NOMO-1 treated with dmso at 0.1 percent for 144 hours (cell line): ENCODE results near the gene DEPP1.

ENCODE experiments used
- DNase-seq: peaks from one replicate; lab custom pipeline; 2025; ENCODE audit not compliant: unreplicated experiment; lab: John Stamatoyannopoulos, UW

The DEPP1 gene

GRCh38 chr10:44968091-44968490 is 10.5 kb downstream of the DEPP1 start:
- peak; percentile 97 for DNase-seq

- no peak for DNase-seq
Observed at GRCh38 chr10:44967616-44968015, 11.0 kb downstream of the DEPP1 start.

- no peak for DNase-seq
Observed at GRCh38 chr10:44966816-44967509, 11.6 kb downstream of the DEPP1 start.

- no peak for DNase-seq
Observed at GRCh38 chr10:44966129-44966815, 12.3 kb downstream of the DEPP1 start.

- no peak for DNase-seq
Observed at GRCh38 chr10:44965651-44966097, 12.9 kb downstream of the DEPP1 start.

- DNase-seq, result no peak
Observed at GRCh38 chr10:44965104-44965503, 13.5 kb downstream of the DEPP1 start.

- DNase-seq, result no peak
Observed at GRCh38 chr10:44963772-44964633, 14.6 kb downstream of the DEPP1 start.

DNA sequence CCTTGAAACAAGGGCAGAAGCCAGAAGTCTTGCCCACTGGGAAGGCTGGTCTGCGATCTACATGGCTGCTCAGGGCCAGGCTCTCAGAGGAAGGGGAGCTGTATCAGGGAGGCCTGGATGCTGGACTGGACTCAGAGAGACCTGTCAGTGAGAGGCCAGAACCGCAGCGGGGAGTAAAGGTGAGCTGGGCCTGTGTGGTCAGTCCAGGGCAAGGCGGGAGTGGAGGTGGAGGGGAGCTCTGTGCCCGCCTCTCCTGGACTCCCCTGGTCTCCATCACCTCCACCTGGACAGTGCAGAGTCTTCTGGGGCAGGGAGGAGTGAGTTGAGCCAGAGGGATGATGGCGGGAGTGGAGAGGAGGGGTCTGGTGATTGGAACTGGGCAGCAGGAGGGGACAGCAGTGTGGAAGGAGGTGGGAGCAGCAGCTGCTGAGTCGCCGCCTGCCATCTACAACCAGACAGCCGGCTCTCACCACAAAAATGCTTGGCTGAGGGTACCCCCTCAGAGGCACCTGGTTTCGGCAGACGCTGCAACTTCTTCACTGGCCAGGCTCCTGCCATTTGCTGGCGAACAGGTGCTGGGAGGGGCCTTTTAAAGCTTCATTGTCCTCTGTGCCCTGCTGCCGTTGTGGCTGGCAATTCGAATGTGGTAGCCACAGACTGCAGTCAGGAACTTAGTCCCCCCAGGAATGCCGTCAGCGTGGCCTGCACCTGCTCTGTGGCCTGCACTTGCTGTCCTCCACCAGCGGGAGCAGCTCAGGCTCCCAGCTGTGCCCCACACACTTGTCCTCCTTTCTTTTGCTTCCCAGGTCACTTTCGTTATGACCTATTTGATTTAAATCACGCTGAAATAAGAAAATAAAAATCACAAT is 15.5 kb downstream of the DEPP1 start:
- DNase-seq, result no peak

- no peak for DNase-seq
Observed at GRCh38 chr10:44961931-44962750, 16.5 kb downstream of the DEPP1 start.

DNA sequence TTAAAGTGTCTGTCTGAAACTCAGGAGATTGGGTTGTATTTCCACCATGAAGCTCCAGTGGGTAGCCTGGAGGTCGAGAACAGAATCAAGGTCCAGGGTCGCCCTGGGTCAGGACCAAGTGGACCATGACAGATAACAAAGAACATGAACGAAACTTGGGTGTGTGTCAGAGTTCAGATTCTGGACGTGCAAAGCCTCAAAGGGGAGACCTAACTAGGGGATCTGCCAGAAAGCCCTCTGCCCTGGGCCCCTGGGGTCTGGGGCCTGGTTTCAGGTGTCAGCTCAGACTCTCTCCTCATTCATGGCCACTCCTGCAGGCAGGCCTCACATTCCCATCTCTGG is 17.4 kb downstream of the DEPP1 start:
- no peak for DNase-seq

GRCh38 chr10:44960482-44961229 is 18.0 kb downstream of the DEPP1 start:
- peak; percentile 34 for DNase-seq

- no peak for DNase-seq
Observed at GRCh38 chr10:44960088-44960460, 18.5 kb downstream of the DEPP1 start.

GRCh38 chr10:44959247-44960087 is 19.1 kb downstream of the DEPP1 start, which contains the start of gene RASSF4:
Gene RASSF4 (plus strand): TSS chr10:44959802. CDS start chr10:44970203, 10,401 bp downstream.
- DNase-seq, result peak; percentile 84

DNA sequence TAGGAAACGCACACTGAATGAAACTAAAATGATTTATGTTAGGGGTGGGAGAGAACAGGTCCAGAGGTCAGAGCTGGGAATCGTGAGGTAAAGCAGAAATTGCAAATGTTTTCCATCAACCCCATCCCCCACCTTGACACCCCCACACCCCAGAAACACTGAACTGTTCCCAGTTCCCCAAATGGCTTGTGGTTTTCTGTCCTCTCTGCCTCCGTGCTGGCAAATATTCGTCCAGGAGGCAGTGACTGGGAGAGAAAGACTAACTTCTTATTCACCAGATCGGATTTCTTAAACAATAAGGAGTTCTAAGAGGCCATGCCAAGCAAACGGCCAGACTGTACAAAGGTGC is 19.7 kb downstream of the DEPP1 start:
- no peak for DNase-seq

DNA sequence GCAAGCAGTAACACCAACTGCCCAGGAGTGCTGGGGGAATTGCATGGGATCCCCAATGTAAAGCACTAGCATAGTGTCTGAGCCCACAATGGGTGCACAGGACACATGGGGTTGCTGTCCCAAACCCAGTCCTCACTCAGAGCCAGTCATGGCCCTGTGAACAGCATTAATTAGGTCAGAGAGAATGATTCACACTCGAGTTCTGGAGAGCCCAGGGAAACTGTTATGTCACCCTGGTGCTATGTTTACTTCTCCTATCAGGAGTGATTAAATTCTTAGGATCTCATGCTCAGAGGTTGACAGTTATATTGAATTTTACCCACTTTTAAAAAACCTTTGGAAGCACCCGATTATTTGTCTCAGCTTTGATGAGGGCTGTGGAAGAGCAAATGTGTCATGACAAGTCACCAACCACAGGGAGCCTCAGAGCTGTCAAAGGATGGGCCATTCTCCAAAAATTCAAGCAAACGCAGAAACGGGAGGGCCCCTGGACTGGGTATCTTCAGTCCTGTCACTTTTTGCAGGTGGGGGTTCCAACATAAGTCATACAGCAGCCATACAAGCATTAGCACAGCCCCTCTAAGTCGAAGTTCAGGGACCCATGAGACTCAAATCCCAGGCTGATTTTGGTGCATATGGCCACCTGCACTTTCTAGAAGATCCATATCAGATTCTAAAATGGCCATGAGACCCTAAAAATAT is 20.3 kb downstream of the DEPP1 start:
- no peak for DNase-seq

DNA sequence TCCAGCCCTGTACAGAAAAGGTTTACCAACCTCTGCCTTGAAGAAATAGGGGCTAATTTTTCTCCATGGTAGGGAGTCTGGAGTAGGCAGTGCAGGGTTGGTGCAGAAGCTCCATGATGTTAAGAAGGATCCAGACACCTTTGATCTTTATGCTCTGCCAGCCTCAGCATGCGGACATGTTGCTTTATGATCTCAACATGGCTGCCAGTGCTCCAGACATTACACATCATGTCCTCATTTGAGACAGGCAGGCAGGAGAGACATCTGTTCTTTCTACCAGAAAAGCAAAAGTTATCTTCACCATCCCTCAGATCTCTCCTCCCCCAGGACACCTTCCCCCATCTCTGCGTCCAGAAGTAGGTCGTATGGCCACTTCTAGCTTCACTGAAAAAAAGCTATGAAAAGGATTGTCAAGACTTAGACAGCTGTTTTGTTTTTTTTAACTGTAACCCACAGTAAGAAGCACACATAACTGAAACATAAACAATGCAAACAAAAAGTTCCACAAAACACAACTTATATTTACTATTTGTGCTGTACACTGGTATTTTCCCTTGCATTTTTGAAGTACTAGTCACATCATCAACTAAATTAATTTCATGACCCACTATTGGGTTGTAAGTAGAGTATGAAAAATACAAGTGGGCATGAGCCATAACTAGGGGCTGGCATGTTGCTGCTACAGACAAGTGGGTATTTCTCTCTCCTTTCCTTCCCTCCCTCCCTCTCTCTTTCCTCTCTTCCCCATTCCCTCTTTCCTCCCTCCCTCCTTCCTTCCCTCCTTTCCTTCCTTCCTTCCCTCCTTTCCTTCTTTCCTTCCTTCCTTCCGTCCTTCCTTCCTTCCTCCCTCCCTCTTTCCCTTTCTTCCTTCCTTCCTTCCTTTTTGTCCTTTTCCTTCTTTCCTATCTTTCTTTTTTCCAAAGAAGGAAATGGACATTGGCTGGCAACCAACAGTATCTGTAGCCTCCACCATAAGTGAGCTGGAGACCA is 21.6 kb downstream of the DEPP1 start:
- no peak for DNase-seq

DNA sequence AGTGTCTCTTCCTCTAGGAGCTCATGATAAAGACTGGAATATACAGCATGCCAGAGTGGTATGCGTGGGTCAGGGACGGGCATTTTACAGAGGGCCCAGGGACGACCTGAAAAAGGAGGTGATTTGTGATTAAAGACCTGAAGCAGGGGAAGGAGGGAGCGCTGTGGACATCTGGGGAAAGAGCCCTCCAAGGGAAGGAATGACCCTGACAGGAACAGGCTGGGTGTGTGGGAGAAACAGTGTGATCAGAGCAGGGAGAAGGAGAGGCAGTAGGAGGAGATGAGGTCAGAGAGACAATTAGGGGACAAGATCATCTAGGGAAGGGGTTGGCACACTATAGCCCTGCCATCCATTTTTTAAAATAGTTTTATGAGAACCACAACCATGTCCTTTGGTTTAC is 22.4 kb downstream of the DEPP1 start:
- DNase-seq, result no peak
